NCI-H510A treated with DMSO at 0.1 percent for 48 hours (cell line): Measurements from ENCODE around the gene CNN2.

Source experiments
- DNase-seq: peaks from one replicate; lab custom pipeline; 2025; lab: John Stamatoyannopoulos, UW

The CNN2 gene

GRCh38 chr19:1025960-1026782 is at the start of gene CNN2:
Gene CNN2 (plus strand): TSS chr19:1026608. CDS start chr19:1026662, 54 bp downstream.
- DNase-seq: no peak

GRCh38 chr19:977058-977464 is 49.3 kb upstream of the CNN2 start:
- no peak for DNase-seq

- no peak for DNase-seq
These were observed 47.1 kb upstream of the CNN2 start for GRCh38 chr19:979318-979741.

- no peak for DNase-seq
These were observed 46.0 kb upstream of the CNN2 start for GRCh38 chr19:980133-980998.

- peak; percentile 34 for DNase-seq
These were observed 43.7 kb upstream of the CNN2 start for GRCh38 chr19:982567-983170.

GRCh38 chr19:984165-984967 is 42.0 kb upstream of the CNN2 start, which contains the start of gene WDR18:
Gene WDR18 (plus strand): TSS chr19:984345. CDS start chr19:984354, 9 bp downstream.
- peak; percentile 78 for DNase-seq

GRCh38 chr19:986083-986482 is 40.3 kb upstream of the CNN2 start:
- no peak for DNase-seq

- DNase-seq: no peak
These were observed 38.3 kb upstream of the CNN2 start for GRCh38 chr19:988081-988480.

- no peak for DNase-seq
These were observed 37.9 kb upstream of the CNN2 start for GRCh38 chr19:988510-988909.

GRCh38 chr19:989381-990081 is 36.9 kb upstream of the CNN2 start:
- DNase-seq: no peak

GRCh38 chr19:990119-990571 is 36.3 kb upstream of the CNN2 start:
- DNase-seq: no peak

GRCh38 chr19:990746-991145 is 35.7 kb upstream of the CNN2 start:
- no peak for DNase-seq

GRCh38 chr19:991174-991931 is 35.1 kb upstream of the CNN2 start:
- no peak for DNase-seq

- no peak for DNase-seq
These were observed 34.3 kb upstream of the CNN2 start for GRCh38 chr19:991932-992669.

- DNase-seq: no peak
These were observed 33.7 kb upstream of the CNN2 start for GRCh38 chr19:992670-993055.

- no peak for DNase-seq
These were observed 33.0 kb upstream of the CNN2 start for GRCh38 chr19:993361-993830.

- no peak for DNase-seq
These were observed 32.5 kb upstream of the CNN2 start for GRCh38 chr19:993831-994393.

GRCh38 chr19:994516-994915 is 31.9 kb upstream of the CNN2 start:
- no peak for DNase-seq
